Jurkat, Clone E6-1 (cell line): Measurements from ENCODE around the gene NISCH.

ENCODE experiments used
- DNase-seq: peaks from one replicate; pipeline ENCODE4 v3.0.0-alpha.2; 2011; ENCODE audit warnings: low read depth, low spot score
- H3K4me3 ChIP-seq: 2 replicates; pipeline ENCODE4 v1.5.1; 2011; ENCODE audit warnings: mild to moderate bottlenecking, low read length, control low read depth, moderate library complexity

NISCH gene

DNA sequence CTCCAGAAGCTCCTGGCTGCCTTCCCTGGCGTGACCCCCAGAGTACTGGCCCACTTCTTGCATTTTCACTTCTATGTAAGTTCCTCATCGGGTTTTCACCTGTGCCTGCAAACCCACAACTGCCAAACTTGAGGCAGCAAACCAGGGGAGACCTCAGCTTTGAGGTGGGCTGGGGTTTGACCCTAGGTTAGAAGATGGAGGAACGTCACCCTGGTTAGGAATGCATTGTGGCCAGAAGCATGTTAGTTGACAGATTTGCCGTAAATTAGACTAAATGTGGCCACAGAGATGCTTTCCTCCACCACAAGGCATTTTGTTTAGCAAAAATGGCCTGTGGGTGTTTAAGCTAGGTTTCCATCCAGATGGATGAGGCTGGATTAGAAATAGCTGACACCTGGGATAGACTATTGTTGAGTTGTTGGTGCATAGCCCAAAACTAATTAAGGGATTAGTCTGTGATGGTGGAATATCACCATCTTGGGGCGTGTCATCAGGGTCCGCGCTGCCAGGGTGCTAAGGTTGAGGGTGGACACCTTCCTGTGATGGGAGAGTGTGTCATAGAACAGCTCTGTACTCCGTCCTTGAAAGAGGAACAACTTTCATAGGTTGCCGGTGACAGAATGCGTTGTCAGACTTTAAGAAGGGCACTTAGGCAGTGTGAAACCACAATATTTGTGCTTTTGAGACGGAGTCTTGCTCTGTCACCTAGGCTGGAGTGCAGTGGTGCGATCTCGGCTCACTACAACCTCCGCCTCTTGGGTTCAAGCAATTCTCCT lies 3.6 kb downstream of the NISCH start:
- no peak overlapping the region for H3K4me3 ChIP-seq
- no peak for DNase-seq

DNA sequence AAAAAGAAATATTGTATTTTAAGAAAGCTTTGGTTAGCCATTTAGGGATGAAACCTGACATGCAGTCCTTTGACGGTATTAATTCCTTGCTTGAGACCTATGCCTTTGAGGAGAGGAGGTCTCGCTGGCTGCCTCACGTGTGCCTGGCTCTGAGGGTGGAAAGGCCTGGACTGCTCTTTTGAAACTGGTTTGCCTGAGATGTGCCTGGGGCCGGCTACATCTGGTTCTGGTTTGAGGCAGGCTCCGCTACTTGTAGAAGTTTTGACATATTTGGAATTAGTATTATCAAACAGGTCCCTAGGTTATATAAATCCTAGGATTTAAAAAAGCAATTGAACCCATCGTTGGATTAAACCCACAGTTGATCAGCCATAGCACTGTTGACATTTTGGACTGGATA lies 6.5 kb downstream of the NISCH start:
- no peak for DNase-seq
- H3K4me3 ChIP-seq, result no peak overlapping the region

DNA sequence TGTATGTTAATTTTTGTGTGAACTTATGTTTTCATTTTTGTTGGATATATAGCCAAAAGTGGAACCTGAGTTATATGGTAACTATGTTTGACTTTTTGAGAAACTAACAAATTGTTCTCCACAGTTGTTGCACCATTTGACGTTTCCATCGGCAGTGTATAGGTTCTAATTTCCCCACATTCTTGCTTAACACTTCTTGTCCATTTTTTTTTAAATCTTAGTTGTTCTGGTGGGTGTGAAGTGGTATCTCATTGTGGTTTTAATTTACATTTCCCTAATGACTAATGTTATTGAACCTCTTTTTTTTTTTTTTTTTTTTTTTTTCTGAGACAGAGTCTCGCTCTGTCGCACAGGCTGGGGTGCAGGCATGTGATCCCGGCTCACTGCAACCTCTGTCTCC lies 8.0 kb downstream of the NISCH start:
- H3K4me3 ChIP-seq, result no peak overlapping the region

DNA sequence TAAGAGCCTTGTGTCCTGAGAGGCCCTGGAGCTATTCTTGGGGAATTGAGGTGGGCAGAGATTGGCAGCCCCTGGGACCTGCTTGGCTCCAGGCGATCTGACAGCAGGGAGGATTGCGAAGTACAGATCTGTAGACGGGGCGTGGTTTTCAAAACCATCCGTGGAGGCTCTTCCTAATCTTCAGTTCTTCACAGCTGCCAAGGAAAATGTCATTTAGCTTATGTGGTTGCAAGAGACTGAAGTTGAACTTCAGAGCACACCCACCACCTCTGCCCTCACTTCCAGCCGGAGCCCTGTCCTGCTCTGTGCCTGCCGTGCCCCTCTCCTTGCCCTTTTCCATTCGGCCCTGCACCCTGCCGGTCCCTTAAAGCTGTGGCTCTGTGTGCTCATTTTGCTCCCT lies 12.9 kb downstream of the NISCH start:
- DNase-seq, result no peak
- no peak overlapping the region for H3K4me3 ChIP-seq

More for the DNA sequence above, 8.0 kb downstream of the NISCH start:
- no peak for DNase-seq

DNA sequence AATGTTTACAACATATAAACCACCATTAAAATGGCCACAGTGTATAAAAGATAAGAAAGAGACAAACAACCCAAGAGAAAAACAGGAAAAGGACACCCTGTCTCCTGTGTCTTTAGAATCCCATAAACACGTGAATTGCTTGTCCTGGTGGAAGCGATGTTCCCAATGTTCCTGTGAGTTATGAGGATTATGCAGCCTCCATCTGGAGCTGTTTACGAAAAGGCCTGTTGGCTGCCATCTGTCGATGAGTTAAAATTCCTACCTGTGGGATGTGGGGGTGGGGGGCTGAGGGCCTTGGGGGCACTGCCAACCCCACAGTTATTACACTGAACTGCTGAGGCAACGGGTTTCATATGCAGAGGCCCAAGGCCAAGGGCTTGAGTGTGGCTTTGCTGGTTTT lies 13.6 kb downstream of the NISCH start:
- no peak for DNase-seq
- no peak overlapping the region for H3K4me3 ChIP-seq

DNA sequence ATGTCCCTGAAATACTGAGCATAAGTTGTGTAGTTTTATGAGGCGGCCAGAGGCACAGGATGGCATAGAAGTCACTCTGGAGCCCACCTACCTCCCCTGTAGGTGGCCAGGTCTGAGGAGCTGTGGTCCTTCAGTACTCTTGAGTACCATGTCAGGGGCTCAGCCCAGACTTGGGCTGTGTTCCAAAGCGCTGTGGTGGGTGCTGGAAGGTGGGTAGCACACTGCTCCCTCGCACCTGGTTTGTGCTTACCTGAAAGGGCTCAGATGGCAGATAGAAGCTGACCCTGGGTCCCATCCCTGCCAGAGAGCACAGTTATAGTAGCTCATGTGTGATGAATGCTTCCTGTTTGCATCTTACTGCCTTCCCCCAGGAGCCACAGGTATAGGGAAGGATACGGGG lies 15.5 kb downstream of the NISCH start:
- DNase-seq, result no peak
- no peak overlapping the region for H3K4me3 ChIP-seq

DNA sequence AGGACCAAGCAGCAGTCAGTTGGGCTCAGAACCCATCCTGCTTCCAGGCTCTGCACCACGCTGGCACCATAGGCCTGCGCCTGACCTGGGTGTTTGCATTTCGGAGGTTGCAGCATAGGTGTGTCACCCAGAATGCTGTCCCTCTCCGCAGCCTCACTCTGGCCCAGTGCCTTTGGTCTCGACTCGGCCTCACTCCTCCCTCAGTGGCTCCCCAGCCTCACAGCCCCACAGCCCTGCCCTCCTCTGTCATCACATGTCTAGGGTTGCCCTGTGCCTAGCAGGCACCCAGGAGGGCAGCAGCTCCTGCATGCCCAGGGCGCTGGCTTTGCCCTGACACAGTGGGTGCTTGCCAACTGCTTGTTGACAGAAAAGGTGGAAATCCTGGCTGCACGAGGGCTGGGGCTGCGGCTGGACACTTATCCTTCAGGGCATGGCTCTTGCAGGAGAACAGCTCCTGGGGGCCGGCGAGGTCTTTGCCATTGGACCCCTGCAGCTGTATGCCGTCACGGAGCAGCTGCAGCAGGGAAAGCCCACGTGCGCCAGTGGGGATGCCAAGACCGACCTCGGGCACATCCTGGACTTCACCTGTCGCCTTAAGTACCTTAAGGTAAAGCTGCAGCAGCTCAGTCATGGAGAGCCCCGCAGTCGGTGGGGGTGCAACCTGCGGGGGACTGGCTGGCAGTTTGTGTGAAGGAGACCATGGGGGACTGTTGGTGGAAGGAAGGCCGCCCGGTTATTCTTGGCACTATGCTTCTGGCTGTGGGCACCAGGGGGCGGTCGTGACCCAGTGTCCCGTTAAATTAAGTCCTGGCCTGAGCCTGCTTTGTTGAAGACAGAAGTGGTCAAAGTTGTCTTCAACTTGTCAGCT lies 16.2 kb downstream of the NISCH start:
- H3K4me3 ChIP-seq, result no peak overlapping the region

DNA sequence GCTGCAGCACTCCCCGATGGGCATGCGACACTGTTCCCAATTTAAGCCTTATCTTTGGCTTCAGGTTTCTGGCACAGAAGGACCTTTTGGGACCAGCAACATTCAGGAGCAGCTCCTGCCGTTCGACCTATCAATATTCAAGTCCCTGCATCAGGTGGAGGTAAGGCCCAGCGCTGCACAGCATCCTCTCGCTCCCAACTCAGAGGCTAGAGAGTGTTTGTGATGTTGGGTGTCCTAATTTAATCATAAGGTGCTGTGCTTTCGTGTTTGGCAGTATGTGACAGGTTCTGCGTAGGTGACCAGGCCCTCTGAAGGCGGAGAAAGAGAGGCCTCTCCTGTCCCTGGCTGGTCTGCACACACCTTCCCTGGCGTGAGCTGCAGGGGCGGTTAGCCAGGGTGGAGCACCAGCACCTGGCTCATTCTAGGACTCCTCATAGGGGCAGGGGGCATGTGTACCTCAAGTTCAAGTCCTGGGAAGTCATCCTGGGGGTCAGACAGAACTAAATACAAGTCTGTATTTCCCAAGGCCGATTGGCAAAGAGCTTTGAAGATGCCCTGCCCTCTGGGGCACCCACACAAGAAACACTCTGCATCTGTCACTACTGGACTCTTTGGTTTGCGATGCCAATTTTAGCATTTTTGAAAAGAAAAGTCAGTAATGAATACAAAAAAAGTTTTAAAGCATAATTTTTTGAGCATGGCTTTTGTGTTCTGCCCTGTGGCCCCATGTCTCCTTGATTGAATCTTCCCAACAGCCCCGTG lies 17.0 kb downstream of the NISCH start:
- no peak overlapping the region for H3K4me3 ChIP-seq
- DNase-seq, result no peak

More for the DNA sequence above, 16.2 kb downstream of the NISCH start:
- DNase-seq, result no peak

DNA sequence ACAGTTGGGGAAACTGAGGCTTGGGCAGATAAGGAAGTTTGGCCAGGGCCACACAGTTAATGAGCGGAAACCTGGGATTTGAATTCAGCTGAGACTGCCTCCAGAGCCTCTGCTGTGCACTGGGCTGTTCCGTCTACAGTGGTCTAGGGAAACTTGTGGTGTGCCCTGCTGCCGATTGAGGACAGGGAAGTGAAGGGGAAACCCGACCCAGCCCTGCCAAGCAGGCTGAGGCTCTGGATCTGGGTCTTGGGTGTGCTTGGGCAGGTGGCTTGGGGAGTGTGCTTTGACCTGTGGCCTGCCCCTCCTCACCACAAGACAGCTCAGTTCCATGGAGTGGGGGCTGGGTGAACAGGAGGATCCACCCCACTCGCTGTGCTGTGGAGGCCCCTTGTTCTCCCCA lies 17.6 kb downstream of the NISCH start:
- no peak overlapping the region for H3K4me3 ChIP-seq
- DNase-seq, result no peak

DNA sequence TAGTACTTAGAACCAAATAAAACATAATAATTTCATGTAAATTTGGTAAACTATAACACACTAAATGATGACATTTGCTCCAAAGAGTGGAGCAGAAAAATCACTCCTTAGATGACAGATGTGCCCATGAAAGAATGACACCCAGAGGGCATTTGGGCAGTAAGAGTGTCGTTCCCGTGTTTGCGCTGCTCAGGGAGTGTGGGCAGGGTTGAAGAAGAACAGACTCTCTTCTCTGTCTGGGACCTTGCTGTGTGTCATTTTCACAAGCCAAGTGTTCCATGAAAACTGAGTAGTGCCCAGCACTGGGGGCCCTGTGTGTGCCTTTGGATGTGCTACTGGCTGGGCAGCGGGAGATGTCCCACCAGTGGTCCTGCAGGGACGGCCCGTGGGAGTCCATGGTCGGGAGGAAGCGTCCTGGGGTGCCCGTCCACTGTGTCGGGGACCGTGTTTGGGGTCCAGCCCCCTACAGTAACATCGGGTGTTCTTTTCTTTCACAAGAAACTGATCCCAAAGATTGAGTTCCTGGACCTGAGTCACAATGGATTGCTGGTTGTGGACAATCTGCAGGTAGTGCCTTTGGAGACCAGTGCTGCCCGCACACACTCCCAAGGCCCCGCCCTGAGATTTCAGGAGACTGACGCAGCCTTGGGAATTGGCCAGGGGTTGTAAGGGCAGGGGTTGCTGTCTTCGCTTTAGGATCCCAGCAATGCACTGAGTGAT lies 21.8 kb downstream of the NISCH start:
- no peak for DNase-seq
- H3K4me3 ChIP-seq, result no peak overlapping the region

DNA sequence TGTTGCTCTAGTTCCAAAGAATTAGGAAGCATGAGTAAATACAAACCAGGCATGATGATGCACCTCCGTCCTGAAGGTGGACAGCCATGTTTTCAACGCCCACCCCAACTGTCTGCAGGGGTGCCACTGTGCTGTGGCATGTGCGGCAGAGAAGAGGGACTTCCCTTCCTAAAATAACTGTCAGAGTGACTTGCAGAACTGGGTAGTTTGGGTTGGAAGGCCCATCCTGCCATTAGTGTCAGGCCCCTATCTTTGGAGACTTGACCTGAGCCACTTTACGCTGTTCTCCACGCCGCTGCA lies 22.3 kb downstream of the NISCH start:
- H3K4me3 ChIP-seq, result no peak overlapping the region
- DNase-seq, result no peak

DNA sequence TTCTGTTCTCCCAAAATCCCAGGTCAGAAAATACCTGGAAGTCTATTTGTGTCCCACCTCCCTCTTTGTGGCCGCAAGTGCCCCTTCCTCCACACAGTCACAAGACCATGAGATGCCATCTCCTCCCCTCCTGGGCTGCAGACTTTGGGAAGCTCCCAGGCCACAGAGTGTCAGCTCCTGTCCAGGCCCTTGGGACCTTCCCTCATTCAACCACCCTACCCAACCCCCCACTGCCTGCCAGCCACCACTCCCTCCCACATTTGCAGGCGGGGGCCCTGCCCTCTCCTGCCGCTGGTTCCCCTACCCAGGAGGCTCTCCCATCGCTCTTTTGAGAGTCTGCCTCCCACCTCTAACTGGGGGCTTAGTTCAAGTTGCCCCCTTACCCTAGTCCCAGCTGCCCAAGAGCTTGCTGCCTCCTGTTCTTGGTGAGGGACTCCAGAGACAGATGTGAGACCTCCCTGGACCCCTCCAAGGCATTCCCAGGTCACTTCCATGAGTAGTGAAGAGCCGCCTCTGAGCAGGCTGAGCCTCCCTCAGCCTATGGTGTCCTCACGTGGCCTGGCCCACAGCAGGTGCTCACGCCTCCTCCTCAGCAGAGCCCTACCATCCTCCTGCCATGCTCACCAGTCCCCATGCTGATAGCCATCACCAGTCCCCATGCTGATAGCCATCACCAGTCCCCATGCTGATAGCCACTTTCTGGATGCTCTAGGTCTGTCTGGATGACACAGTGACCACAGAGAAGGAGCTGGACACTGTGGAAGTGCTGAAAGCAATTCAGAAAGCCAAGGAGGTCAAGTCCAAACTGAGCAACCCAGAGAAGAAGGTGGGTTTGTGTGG lies 23.9 kb downstream of the NISCH start:
- DNase-seq, result no peak
- no peak overlapping the region for H3K4me3 ChIP-seq

DNA sequence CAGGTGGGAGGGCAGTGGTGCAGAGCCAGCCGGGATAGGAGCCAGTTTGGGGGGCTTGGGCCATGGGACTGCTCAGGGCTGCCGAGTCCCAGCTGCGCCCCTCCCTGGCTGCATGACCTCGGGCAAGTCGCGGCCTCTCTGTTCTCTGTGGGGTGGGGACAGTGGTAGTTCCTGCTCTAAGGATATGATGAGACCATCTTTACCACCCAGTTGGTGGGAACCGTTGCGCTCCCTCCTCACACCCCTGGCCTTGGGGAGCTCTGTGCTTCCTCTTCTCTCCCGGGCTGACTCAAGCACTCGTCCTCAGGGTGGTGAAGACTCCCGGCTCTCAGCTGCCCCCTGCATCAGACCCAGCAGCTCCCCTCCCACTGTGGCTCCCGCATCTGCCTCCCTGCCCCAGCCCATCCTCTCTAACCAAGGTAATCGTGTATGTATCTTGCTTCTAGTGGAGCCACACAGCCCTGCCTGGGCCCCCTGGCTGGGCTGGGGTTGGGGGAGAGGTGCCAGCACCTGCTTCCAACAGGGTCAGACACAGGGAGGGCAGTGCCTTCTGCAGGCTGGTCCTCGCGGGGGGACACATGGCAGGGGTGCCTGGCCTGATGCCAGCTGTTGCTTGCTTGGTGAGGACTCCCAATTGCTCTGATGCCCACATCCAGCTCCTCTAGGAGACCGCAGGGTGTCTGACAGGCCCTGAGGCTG lies 24.6 kb downstream of the NISCH start:
- H3K4me3 ChIP-seq, result no peak overlapping the region
- DNase-seq, result no peak

DNA sequence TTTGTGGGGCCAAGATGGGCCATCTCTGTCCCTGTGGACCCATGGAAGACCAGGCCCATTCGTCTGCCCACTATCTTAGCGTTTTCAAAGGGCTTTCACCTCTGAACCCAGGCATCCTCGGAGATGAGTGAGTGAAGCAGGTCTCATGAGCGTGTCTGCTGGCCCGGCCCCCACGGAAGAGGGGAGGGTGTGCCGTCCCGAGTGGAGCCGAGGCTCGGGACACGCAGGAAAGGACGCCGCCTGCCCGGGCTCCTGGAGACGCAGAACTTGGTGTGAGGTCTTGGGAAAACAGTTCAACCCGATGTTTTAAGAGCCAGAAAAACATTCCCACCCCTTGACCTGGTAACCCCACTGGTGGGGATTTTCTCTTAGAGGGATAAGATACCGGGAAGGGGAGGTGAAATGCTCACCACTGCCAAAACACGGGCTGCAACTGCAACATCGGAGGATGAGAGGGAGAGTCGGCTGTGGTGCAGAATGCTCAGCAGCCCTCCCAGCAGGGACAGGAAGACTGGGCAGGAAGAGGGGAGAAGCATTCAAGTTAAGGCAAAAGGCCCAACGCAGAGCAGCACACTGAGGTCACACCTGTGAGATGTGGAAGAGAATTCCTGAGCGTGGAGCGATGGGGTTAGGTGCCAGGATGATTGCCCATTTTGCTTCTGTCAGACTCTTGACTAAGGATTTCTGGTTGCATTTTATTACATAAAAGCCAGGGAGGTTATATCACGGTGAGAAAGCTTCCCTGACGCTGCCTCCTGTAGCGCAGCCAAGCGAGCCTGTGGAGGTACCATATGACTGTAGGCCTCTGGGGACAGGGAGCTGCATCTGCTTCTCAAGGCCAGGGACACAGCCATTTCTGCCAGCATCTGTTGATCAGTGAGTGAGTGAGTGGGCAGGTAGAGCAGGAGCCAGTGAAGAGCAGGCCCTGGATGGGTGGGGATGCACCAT lies 25.6 kb downstream of the NISCH start:
- no peak overlapping the region for H3K4me3 ChIP-seq
- no peak for DNase-seq

DNA sequence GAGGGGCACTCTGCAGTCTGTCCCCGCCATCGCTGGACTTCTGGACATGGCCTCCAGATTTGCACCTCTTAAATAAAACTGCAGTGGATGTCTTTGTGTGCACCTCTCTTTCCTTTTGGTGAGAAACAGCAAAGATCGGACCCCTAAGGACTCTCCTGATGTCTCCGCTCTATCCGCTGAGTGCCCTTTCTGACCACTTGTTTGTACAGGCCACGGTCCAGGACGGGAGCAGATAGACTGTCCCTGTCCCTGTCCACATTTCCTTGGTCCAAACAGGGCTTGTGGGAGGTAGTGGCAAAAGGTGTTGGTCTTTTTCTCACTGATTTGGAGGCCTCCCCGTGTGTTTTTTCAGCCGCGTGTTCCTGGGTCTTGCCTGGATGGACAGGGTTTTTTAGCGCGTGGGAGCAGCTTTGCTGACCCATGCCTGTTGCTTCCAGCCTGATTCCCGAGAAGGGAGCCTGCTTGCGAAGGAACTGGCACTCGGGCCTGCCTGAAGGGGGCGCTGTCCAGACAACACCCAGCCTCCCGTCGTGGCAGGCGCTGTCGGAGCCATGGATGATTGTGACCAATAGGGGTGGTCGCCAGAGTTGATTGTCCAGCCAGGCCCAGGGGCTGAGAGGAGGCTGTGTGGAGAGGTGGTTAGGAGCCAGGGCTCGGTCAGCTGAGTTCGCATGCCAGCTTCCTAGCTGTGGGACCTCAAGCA lies 26.6 kb downstream of the NISCH start:
- H3K4me3 ChIP-seq, result no peak overlapping the region
- DNase-seq, result no peak

DNA sequence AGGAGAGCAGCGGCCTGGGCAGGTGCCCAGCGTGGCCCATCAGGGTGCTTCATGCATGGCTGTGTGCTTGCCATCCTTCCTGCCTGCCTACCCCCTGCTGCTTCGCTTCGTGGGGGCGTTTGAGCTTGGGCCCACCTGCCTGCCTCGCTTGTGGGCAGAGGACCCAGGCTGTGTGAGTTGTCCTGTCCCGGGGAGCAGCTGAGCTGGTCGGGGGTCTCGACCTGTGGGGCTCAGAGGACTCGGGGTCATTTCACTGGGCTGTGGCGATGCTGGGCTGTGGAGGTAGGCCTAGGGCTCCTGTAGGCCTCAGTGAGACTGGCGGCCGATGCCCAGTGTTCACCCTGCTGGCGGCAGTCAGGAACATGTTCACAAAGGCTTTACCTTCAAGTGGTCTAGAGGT lies 27.7 kb downstream of the NISCH start:
- no peak overlapping the region for H3K4me3 ChIP-seq
- no peak for DNase-seq
